ENCODE results near the gene PTH1R. TPM values are rescaled to one million over a fixed set of nuclear protein-coding genes. Genes with fewer than 3 reads are reported as not detected.
A peak's percentile ranks its signal among the peaks of the same experiment; 100 is the strongest.

PTH1R gene
- total RNA-seq, 2 experiments from 2014 or later, result not detected

DNA sequence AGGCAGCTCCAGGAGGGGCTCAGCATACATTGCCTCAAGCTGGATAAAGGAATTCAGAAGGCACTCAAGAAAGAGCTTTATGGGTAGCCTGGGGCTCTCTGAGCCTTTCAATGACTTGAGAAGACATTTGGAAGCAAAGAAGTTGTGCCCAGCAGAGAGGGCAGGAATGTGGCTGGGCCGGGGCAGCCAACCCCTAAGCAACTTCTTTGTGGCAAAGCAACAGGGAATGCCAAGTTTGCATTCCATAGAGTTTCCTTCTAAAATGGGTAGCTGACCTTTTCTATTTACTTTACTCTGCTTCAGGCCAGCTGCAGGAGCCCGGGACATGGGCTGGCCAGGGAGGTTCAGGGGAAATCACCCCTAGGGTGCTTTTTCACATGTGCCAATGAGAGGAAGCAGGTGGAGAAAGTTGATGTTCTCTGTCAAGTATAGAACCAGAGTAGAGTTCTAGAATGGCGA, 53.5 kb downstream of the PTH1R start:
- Mint-ChIP-seq H3K36me3 (peaks cover 16% of the 10 kb centered on the region), H3K27me3 (no peaks in the 10 kb centered on the region), H3K27ac (peak overlapping the region; percentile 49), H3K9me3 (peaks cover 3% of the 10 kb centered on the region), H3K4me1 (ENCODE audit: low read depth) (peaks cover 72% of the 10 kb centered on the region), H3K4me3 (no peak overlapping the region)
- no peak for DNase-seq
- intact Hi-C loops (cut with micrococcal nuclease), result no loop called here
- CTCF ChIA-PET, result interaction anchor here (1.4 to 1.5 kb wide), 2 partner anchors 22 to 36 kb away, joined by 3 to 5 read pairs; no protein-coding TSS in a partner anchor
- POLR2A ChIA-PET, result no interaction called here

DNA sequence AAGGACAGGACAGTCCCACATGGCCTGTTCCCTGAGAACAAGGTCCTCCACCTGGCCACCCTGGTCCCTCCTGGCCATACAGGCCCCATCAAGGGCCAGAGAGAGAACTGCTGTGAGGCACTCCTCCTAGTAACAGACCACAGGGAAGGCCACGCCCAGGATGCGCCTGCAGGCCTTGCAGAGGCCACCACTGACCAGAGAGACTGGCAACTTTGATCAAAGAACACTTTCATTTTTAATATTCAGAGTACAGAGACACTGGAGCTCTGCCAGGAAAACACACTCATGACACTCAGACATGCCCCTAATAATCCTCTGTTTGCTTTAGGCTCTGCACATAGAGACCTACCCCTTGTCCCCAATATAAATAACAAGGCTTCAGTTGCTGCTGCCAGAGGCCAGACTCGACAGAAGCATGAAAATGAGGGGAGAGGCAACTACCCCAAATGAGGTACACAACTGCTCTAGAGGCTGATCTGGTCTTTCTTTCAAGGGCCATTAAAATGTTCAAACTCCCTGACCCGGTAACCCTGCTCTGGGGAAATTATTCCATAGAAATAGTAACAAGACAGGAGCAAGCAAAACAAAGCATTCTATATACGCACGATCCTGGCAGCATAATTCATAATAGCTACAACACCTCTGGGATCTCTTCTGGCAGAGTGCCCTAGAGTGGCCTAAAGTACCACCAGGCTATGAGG, 54.3 kb downstream of the PTH1R start:
- Mint-ChIP-seq H3K27me3 (no peaks in the 10 kb centered on the region), H3K4me3 (no peak overlapping the region), H3K36me3 (peaks cover 16% of the 10 kb centered on the region), H3K4me1 (ENCODE audit: low read depth) (peaks cover 68% of the 10 kb centered on the region), H3K27ac (peak overlapping the region; percentile 49), H3K9me3 (peaks cover 3% of the 10 kb centered on the region)
- ChIA-PET POLR2A (interaction anchor here (0.6 kb wide), 1 partner anchor 45 kb away, joined by 4 read pairs; no protein-coding TSS in a partner anchor), CTCF (interaction anchor here (1.1 to 1.4 kb wide), 2 partner anchors 9 to 36 kb away, joined by 3 read pairs; no protein-coding TSS in a partner anchor)
- intact Hi-C loops (cut with micrococcal nuclease), result no loop called here
- peak; percentile 35 for DNase-seq

DNA sequence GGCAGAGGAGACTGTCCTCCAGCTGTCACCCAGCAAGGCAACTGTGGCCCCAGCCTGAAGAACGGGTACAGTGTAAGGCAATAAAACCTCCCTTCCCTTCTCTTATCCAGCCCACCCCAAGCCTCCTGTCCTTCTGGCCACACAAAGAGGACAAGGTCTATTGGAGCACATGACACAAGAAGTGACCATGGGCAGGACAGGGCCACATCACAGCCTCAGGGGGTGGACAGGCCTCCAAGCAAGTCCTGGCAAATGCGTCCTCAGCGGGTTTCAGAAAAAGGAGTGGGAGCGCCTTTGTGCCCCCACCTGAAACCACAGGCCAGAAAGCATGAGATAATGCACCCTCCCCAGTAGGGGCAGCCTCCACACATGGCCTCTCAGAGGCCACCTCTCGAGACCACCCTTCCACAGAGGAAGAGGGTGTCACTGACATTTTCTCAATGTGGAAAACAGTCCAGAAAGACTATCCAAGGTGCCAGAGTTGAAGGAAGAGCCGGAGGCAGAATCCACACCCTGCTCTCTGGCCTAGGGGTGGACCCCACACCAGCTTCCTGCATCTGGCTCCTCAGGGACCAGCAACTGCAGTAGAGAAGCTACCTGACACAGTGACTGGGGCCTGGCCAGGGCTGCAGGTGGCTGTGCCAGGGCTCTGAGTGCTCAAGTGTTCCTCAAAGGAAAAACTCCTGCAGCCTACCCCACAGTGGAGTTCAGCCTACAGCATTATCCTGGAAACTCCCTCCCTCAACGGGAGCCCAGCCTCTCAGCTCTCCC, 55.1 kb downstream of the PTH1R start:
- Mint-ChIP-seq H3K4me3 (no peak overlapping the region), H3K27me3 (no peaks in the 10 kb centered on the region), H3K9me3 (peaks cover 3% of the 10 kb centered on the region), H3K27ac (peak overlapping the region; percentile 49), H3K4me1 (ENCODE audit: low read depth) (peaks cover 60% of the 10 kb centered on the region), H3K36me3 (peaks cover 11% of the 10 kb centered on the region)
- intact Hi-C loops (cut with micrococcal nuclease), result no loop called here
- ChIA-PET POLR2A (interaction anchor here (1.1 kb wide), 1 partner anchor 15 kb away, joined by 3 read pairs; no protein-coding TSS in a partner anchor), CTCF (interaction anchor here (0.8 to 1.1 kb wide), 2 partner anchors 9 to 10 kb away, joined by 3 read pairs; no protein-coding TSS in a partner anchor)
- no peak for DNase-seq

DNA sequence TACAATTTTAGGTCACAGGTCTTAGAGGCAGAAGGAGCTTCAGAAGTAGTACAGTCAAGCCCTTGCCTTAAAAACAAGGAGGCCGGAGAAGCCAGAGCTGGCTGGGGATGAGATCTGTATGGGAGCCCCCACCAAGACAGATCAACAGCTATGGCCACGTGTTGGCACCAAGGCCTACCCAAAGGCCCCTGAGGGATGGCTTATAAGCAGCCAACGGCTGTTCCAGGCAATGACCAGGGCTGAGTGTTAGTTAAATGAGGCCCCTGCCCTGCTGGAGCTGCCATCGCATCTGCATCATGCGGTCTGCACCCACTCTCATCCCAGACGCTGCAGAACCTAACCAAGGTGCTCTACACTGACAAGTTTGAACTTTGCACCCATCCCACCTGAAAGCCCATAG, 55.7 kb downstream of the PTH1R start:
- no peak overlapping the region for H3K27ac Mint-ChIP-seq
- POLR2A ChIA-PET, result interaction anchor here (1.1 kb wide), 1 partner anchor 14 kb away, joined by 3 read pairs; no protein-coding TSS in a partner anchor
- no peak overlapping the region for H3K4me3 Mint-ChIP-seq
- intact Hi-C loops (cut with micrococcal nuclease), result no loop called here
- CTCF ChIA-PET, result interaction anchor here (0.8 to 1.7 kb wide), 2 partner anchors 9 to 10 kb away, joined by 3 to 8 read pairs; no protein-coding TSS in a partner anchor
- peaks cover 15% of the 10 kb centered on the region for H3K36me3 Mint-ChIP-seq
- H3K27me3 Mint-ChIP-seq, result no peaks in the 10 kb centered on the region
- peaks cover 3% of the 10 kb centered on the region for H3K9me3 Mint-ChIP-seq
- peaks cover 56% of the 10 kb centered on the region for H3K4me1 Mint-ChIP-seq (ENCODE audit: low read depth)
- DNase-seq, result no peak

DNA sequence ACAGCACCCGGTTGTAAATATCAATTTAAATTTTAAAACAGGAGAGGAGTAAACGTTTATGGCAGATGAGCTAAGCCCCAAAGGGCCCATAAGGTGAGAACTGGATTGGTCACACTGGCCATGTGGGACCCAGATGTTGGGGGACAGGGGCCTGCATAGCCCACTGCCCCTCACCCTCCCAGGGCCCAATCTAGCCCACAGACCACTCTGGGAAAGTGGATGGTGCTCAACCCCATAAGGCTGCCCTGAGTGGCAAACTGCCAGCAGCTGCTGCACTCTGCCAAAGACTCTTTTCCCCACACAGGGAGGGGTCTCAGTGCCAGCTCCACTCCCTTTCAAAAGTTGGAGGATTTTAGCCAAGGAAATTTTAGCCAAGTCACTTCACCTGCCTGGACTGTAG, 56.6 kb downstream of the PTH1R start:
- Mint-ChIP-seq H3K27me3 (no peaks in the 10 kb centered on the region), H3K36me3 (peaks cover 12% of the 10 kb centered on the region), H3K4me1 (ENCODE audit: low read depth) (peaks cover 52% of the 10 kb centered on the region), H3K4me3 (no peak overlapping the region), H3K9me3 (no peaks in the 10 kb centered on the region), H3K27ac (no peak overlapping the region)
- ChIA-PET CTCF (interaction anchor here (1.0 to 1.7 kb wide), 2 partner anchors 11 to 14 kb away, joined by 3 to 8 read pairs; no protein-coding TSS in a partner anchor), POLR2A (no interaction called here)
- intact Hi-C loops (cut with micrococcal nuclease), result no loop called here
- DNase-seq, result no peak

DNA sequence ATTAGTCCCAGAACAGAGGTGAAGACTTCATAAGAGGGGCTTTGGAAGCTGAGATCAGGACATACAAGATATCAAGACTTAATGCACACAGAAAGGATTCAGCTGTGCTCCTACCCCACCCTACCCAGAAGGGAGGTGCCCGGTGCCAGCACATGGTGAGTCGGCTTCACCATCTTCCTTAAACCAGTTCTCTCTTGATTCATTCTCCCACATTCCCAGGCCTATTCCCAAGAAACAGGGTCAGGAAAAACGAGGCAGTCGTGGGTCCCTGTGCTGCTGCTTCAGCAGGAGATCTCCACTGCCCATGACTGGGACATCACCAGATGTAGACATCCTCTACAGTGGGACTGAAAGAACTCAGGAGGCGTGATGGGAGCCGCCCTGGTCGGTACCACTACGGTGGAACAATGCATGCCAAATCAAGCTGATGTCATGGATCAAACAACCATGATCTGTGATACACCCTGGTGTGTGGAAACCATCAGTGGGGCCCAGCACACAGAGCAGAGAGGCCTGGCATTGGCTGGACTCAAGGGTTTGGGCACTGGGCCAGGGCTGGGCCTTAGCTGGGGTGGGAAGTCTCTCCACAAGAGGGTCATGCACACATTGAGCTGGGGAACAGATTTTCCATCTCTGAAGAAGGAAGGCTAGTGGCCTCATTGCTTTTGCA, 57.1 kb downstream of the PTH1R start:
- intact Hi-C loops (cut with micrococcal nuclease), result no loop called here
- peak overlapping the region; percentile 24 for H3K27ac Mint-ChIP-seq
- H3K4me3 Mint-ChIP-seq, result no peak overlapping the region
- ChIA-PET POLR2A (interaction anchor here (0.9 to 1.4 kb wide), 2 partner anchors 45 to 454 kb away, joined by 3 read pairs; partner anchors contain the start of gene NBEAL2), CTCF (interaction anchor here (1.0 to 1.8 kb wide), 4 partner anchors 11 to 14 kb away, joined by 3 to 8 read pairs (median 4); no protein-coding TSS in a partner anchor)
- H3K36me3 Mint-ChIP-seq, result peaks cover 14% of the 10 kb centered on the region
- no peaks in the 10 kb centered on the region for H3K27me3 Mint-ChIP-seq
- H3K4me1 Mint-ChIP-seq (ENCODE audit: low read depth), result peaks cover 47% of the 10 kb centered on the region
- no peaks in the 10 kb centered on the region for H3K9me3 Mint-ChIP-seq
- no peak for DNase-seq

DNA sequence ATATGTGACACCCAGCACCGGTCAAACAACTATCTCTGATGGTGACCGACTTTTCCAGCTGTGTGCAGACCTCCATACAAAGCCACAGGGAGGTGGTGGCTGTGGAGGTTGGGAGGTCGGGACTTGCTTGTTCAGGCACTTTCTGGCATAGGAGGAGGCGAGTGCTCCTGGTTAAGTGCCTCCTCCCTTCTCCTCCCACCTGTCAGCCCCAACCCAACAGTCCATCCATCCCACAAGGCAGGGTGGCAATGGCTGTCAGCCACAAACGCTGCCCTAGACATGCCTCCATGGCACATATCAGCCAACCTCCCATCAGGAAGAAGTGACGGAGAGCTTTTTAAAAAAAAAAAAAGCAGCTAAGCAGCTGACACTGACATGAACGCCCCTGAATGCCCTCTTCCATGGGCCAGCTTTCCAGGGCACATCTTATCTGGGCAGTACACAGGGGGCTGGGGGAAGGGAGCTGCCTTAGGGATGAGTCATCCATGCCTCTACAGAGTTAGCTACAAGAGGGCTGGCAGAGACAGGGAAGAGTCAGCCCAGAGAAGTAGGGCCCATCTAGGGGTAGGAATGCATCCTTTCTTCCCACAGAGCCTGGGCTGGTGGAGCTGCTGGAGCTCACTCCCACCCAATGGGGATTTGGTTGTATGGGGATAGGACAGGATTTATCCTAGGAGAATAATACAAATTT, 57.8 kb downstream of the PTH1R start:
- Mint-ChIP-seq H3K9me3 (no peaks in the 10 kb centered on the region), H3K4me1 (ENCODE audit: low read depth) (peaks cover 47% of the 10 kb centered on the region), H3K27me3 (no peaks in the 10 kb centered on the region), H3K36me3 (peaks cover 20% of the 10 kb centered on the region), H3K4me3 (no peak overlapping the region), H3K27ac (no peak overlapping the region)
- no peak for DNase-seq
- intact Hi-C loops (cut with micrococcal nuclease), result no loop called here
- CTCF ChIA-PET, result interaction anchor here (0.7 to 1.8 kb wide), 6 partner anchors 12 to 41 kb away, joined by 3 to 5 read pairs (median 3); no protein-coding TSS in a partner anchor
- POLR2A ChIA-PET, result interaction anchor here (0.6 to 1.4 kb wide), 3 partner anchors 44 to 453 kb away, joined by 3 read pairs; partner anchors contain the start of gene NBEAL2

DNA sequence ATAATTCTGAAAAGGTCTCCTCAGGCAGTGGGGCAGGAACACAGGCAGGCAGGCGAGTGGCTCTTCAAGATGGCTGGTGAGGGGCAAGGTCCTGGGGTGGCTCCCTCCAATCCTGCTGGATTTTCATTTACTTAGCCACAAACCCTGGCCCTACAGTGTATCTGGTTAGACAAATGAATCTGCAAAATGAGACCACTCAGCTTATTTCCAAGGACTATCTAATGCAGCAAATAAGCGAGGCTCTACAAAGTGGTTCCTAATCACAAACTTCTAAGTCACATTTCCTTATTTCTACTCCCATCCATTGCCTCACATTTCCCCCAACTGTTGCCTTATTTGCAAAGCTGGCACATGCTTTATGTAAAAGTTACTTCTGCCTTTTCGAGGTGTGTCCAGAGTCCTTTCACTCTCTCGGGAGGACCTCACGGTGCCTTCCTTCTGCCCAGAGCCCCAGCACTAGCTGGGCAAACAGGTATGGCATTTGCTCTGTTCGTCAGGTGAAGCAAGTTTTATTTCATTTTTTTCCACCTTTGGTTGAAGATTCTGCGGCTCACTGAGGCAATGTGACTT, 58.6 kb downstream of the PTH1R start:
- H3K9me3 Mint-ChIP-seq, result no peaks in the 10 kb centered on the region
- H3K4me1 Mint-ChIP-seq (ENCODE audit: low read depth), result peaks cover 45% of the 10 kb centered on the region
- intact Hi-C loops (cut with micrococcal nuclease), result no loop called here
- H3K27ac Mint-ChIP-seq, result no peak overlapping the region
- H3K27me3 Mint-ChIP-seq, result no peaks in the 10 kb centered on the region
- ChIA-PET CTCF (interaction anchor here (0.7 to 1.8 kb wide), 6 partner anchors 11 to 41 kb away, joined by 3 to 5 read pairs (median 3); no protein-coding TSS in a partner anchor), POLR2A (interaction anchor here (0.6 to 1.4 kb wide), 3 partner anchors 11 to 129 kb away, joined by 3 read pairs; partner anchors contain the start of gene NBEAL2)
- peaks cover 24% of the 10 kb centered on the region for H3K36me3 Mint-ChIP-seq
- H3K4me3 Mint-ChIP-seq, result no peak overlapping the region
- DNase-seq, result no peak

DNA sequence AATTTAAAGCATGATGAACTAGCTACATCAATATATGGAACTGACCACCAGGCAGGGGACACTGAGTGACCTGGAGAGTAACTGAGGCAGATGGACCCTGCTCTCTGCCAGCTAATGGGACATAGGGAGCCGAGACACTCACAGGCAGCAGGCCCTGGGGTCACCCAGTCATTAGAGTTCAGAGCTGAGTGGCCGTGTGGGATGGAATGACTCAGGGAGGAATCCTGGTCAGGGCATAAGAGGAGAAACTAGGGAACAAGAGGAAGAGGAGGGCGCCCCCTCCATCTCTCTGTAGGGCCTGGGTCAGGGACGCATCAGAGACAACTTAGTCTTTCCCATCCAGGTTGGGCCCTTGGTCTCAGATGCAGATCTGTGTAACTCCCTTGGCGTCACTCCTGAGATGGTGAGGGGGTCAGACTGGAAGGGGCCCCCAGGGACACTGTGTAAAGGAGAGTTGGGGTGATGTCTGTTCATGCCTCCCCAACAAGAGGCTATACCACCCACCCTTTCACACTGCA, 59.3 kb downstream of the PTH1R start:
- H3K9me3 Mint-ChIP-seq, result no peaks in the 10 kb centered on the region
- no peak for DNase-seq
- no peak overlapping the region for H3K27ac Mint-ChIP-seq
- intact Hi-C loops (cut with micrococcal nuclease), result no loop called here
- CTCF ChIA-PET, result interaction anchor here (1.4 to 1.8 kb wide), 2 partner anchors 13 to 41 kb away, joined by 3 to 5 read pairs; no protein-coding TSS in a partner anchor
- H3K27me3 Mint-ChIP-seq, result no peaks in the 10 kb centered on the region
- POLR2A ChIA-PET, result interaction anchor here (1.2 kb wide), 1 partner anchor 10 kb away, joined by 3 read pairs; no protein-coding TSS in a partner anchor
- H3K4me3 Mint-ChIP-seq, result no peak overlapping the region
- H3K4me1 Mint-ChIP-seq (ENCODE audit: low read depth), result peaks cover 37% of the 10 kb centered on the region
- H3K36me3 Mint-ChIP-seq, result peaks cover 24% of the 10 kb centered on the region

DNA sequence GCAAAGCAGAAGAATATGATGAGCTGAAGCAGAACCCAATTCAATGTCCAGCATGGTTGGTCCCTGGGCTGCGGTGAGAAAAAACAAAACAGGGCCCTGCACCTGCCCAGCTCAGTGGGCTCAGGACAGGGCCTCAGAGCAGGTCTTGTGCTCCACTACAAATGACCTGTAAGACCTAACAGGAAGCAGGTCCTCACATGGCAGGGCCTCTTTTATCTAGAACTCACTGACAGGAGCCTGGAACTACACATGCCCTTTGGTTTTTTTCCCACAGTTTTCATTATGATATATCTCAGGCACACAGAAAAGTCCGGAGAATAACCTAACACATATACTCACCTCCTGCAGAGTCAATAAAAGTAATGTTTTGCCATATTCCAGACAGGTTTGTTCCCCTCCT, 60.6 kb downstream of the PTH1R start:
- peaks cover 24% of the 10 kb centered on the region for H3K36me3 Mint-ChIP-seq
- CTCF ChIA-PET, result no interaction called here
- DNase-seq, result no peak
- no peaks in the 10 kb centered on the region for H3K27me3 Mint-ChIP-seq
- no peak overlapping the region for H3K4me3 Mint-ChIP-seq
- no peaks in the 10 kb centered on the region for H3K9me3 Mint-ChIP-seq
- intact Hi-C loops (cut with micrococcal nuclease), result no loop called here
- peaks cover 37% of the 10 kb centered on the region for H3K4me1 Mint-ChIP-seq (ENCODE audit: low read depth)
- POLR2A ChIA-PET, result no interaction called here
- no peak overlapping the region for H3K27ac Mint-ChIP-seq
